B cell (primary cell): Measurements from ENCODE around the gene PC. TPM values are rescaled to one million over a fixed set of nuclear protein-coding genes. Genes with fewer than 3 reads are reported as not detected.

Experiments
- ATAC-seq: fragments of 200-7000 bp; cut with Tn5 transposase; one replicate; pipeline ENCODE4 v1.10.0; 2021; ENCODE audit warnings: low read depth, mild to moderate bottlenecking, moderate number of reproducible peaks, moderate library complexity
- CTCF ChIA-PET: fragments of 350-600 bp; sonication (Branson Sonifier 250); formaldehyde crosslinking; loops from one replicate; lab custom pipeline; 2021; ENCODE audit warnings: antibody characterized with exemption, inconsistent platforms; lab: Charles Lee
- POLR2A ChIA-PET: fragments of 350-600 bp; sonication (Branson Sonifier 250); formaldehyde crosslinking; loops from one replicate; lab custom pipeline; 2021; ENCODE audit warnings: antibody characterized with exemption; lab: Charles Lee
- DNase-seq: peaks from one replicate; pipeline ENCODE4 v3.0.0; 2013
- H2AFZ ChIP-seq: 2 replicates; pipeline ENCODE4 v1.6.1; 2012; ENCODE audit warnings: mild to moderate bottlenecking, low read depth, low read length; ENCODE audit not compliant: insufficient read depth, poor library complexity, severe bottlenecking
- H3K27ac ChIP-seq, 2 donors: 1 replicate in 1 of 2; 2 replicates in 1 of 2; pipeline ENCODE4 v1.5.1; 2012 to 2013; ENCODE audit warnings: low read length in 2 of 2, mild to moderate bottlenecking in 2 of 2, moderate library complexity in 1 of 2
- H3K27me3 ChIP-seq, 4 experiments: fragments of 200-600 bp in 1 of 4; sonication (generic) in 1 of 4; replicated peaks in 1 of 4; 1 replicate in 2 of 4; 2 replicates in 2 of 4; pipeline versions ENCODE4 v1.6.1 to v1.7.0; 2013 to 2016; ENCODE audit warnings: low read length in 3 of 4, mild to moderate bottlenecking in 2 of 4, mixed read lengths in 1 of 4, moderate library complexity in 1 of 4; ENCODE audit not compliant: insufficient read depth in 4 of 4, control insufficient read depth in 3 of 4; ENCODE audit errors: control extremely low read depth in 1 of 4
- H3K36me3 ChIP-seq, 2 experiments: replicated peaks in 1 of 2; 1 replicate in 1 of 2; 2 replicates in 1 of 2; pipeline versions ENCODE4 v1.6.1 to v1.7.1; 2013; ENCODE audit warnings: low read length in 1 of 2; ENCODE audit not compliant: insufficient read depth in 2 of 2, control insufficient read depth in 1 of 2; ENCODE audit errors: control extremely low read depth in 1 of 2, extremely low read depth in 1 of 2
- H3K4me1 ChIP-seq, 2 donors: fragments of 200-600 bp in 1 of 2; sonication (generic) in 1 of 2; 1 replicate in 1 of 2; 2 replicates in 1 of 2; pipeline versions ENCODE4 v1.5.1 to v1.6.1; 2013 to 2017; ENCODE audit warnings: low read length in 2 of 2; ENCODE audit not compliant: control insufficient read depth in 2 of 2, insufficient read depth in 2 of 2
- H3K4me2 ChIP-seq: replicated peaks from 2 replicates; pipeline ENCODE3; 2012; ENCODE audit warnings: mild to moderate bottlenecking, low read depth, low read length; ENCODE audit not compliant: poor library complexity, severe bottlenecking
- H3K4me3 ChIP-seq, 5 experiments: fragments of 200-600 bp in 1 of 5; sonication (generic) in 1 of 5; 1 replicate in 3 of 5; 2 replicates in 2 of 5; pipeline versions ENCODE4 v1.5.1 to v1.7.0; 2011 to 2016; ENCODE audit warnings: low read length in 4 of 5, mild to moderate bottlenecking in 4 of 5, low read depth in 2 of 5, control low read depth in 1 of 5, moderate library complexity in 1 of 5; ENCODE audit not compliant: insufficient read depth in 1 of 5; ENCODE audit errors: control extremely low read depth in 1 of 5, extremely low read depth in 1 of 5
- H3K79me2 ChIP-seq: fragments of 200-600 bp; sonication (generic); one replicate; pipeline ENCODE4 v1.6.0; 2016; ENCODE audit warnings: low read length; ENCODE audit not compliant: control insufficient read depth, insufficient read depth
- H3K9ac ChIP-seq: fragments of 200-600 bp; sonication (generic); 2 replicates; pipeline ENCODE4 v1.6.1; 2017; ENCODE audit warnings: mild to moderate bottlenecking, low read length, moderate library complexity
- H3K9me3 ChIP-seq, 3 donors: one replicate each; pipeline versions ENCODE4 v1.6.1 to v1.7.1; 2013; ENCODE audit warnings: low read length in 2 of 3; ENCODE audit not compliant: control insufficient read depth in 2 of 3, insufficient read depth in 1 of 3; ENCODE audit errors: control extremely low read depth in 1 of 3
- H4K20me1 ChIP-seq: 2 replicates; pipeline ENCODE4 v1.6.0; 2012; ENCODE audit warnings: mild to moderate bottlenecking, low read length; ENCODE audit not compliant: insufficient read depth, control insufficient read depth, poor library complexity, severe bottlenecking
- H3K27ac Mint-ChIP-seq: one replicate; pipeline ENCODE4 v1.8.0; 2021; ENCODE audit warnings: mixed read lengths
- H3K27me3 Mint-ChIP-seq: one replicate; pipeline ENCODE4 v1.8.0; 2021; ENCODE audit warnings: mixed read lengths
- H3K4me1 Mint-ChIP-seq: one replicate; pipeline ENCODE4 v1.8.0; 2021; ENCODE audit warnings: mixed read lengths
- H3K4me3 Mint-ChIP-seq: one replicate; pipeline ENCODE4 v1.8.0; 2021; ENCODE audit warnings: mixed read lengths
- H3K9me3 Mint-ChIP-seq: one replicate; pipeline ENCODE4 v1.8.0; 2022; ENCODE audit warnings: mixed read lengths; ENCODE audit not compliant: insufficient read depth
- EZH2 ChIP-seq: IDR thresholded peaks from 2 replicates; pipeline ENCODE4 v1.6.1; 2012; ENCODE audit warnings: borderline replicate concordance, low read depth, mild to moderate bottlenecking, moderate library complexity, low read length; ENCODE audit not compliant: insufficient read depth, poor library complexity, severe bottlenecking
- WGBS: methylation state at CpG from one replicate; pipeline ENCODE4 v1.1.5; 2013; ENCODE audit warnings: missing lambda C conversion rate; ENCODE audit not compliant: insufficient coverage; 5-methylcytosine and 5-hydroxymethylcytosine counted together
- intact Hi-C: fragments of 100-400 bp; cut with micrococcal nuclease; formaldehyde crosslinking; loops from one replicate; pipeline ENCODE4 v1.10.0; 2022
- polyA plus RNA-seq: library from polyadenylated mRNA; depleted of rRNA; stranded (reverse); fragments of >200 nt; gene quantifications from 2 replicates; pipeline ENCODE4 v1.2.3, GENCODE V29; 2012
- total RNA-seq, 2 donors: library from RNA; stranded (reverse); fragments of 120-200 nt in 1 of 2; gene quantifications; 1 replicate in 1 of 2; 2 replicates in 1 of 2; pipeline versions ENCODE4 v1.2.3 to v1.2.4, GENCODE V29; 2013 to 2022
- TF ChIP-seq, protein P1 (sequence below): fragments of 200-600 bp; IDR thresholded peaks from one replicate; pipeline ENCODE4 v1.8.0; 2022; ENCODE audit warnings: antibody characterized with exemption, mild to moderate bottlenecking

PC gene
- total and polyA plus RNA-seq, 2 donors (not counting 1 experiment from before 2014, with no cell fraction given), result 1.5 to 4.4 TPM

DNA sequence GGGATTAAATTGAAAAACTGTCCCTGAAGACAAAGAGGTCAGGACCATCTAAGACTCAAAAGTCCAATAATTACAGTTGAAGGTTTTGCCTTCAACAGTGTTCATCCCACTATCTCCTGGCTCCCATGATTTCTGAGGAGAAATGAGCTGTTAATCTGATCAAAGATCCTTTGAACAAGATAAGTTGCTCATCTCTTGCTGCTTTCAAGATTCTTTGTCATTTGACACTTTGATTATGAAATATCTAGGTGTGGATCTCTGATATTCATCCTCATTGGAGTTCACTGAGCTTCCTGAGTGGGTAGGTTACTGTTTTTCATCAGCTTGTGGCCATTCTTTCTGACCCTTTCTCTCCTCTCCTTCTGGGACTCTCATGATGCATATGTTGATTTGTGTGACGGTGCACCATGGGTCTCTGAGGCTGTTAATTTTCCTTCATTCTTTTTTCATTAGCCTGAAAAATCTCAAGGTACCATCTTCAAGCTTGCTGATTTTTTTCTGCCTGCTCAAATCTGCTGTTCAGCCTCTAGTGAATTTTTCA, 20.9 kb downstream of the PC start:
- ATAC-seq (no peak), DNase-seq (no peak)
- peaks cover 0 to 3% (median 0%) of the 10 kb centered on the region in 4 experiments for H3K27me3 ChIP-seq
- H3K4me1 ChIP-seq, result no peaks in the 10 kb centered on the region
- no peaks in the 10 kb centered on the region for H3K4me1 Mint-ChIP-seq
- 100% methylated on average over 1 of the region's 1 CpG for WGBS
- H3K79me2 ChIP-seq, result no peaks in the 10 kb centered on the region
- H3K4me3 Mint-ChIP-seq, result no peak overlapping the region
- H3K27me3 Mint-ChIP-seq, result peaks cover 17% of the 10 kb centered on the region
- no peak overlapping the region for H3K9ac ChIP-seq
- no peak overlapping the region for H3K4me2 ChIP-seq
- no peak overlapping the region for H3K27ac Mint-ChIP-seq
- H2AFZ ChIP-seq, result no peak overlapping the region
- H4K20me1 ChIP-seq, result no peaks in the 10 kb centered on the region
- CTCF ChIA-PET, result no interaction called here
- H3K9me3 Mint-ChIP-seq, result peaks cover 5% of the 10 kb centered on the region
- intact Hi-C loops, result no loop called here
- POLR2A ChIA-PET, result no interaction called here
- TF ChIP-seq, protein P1, sequence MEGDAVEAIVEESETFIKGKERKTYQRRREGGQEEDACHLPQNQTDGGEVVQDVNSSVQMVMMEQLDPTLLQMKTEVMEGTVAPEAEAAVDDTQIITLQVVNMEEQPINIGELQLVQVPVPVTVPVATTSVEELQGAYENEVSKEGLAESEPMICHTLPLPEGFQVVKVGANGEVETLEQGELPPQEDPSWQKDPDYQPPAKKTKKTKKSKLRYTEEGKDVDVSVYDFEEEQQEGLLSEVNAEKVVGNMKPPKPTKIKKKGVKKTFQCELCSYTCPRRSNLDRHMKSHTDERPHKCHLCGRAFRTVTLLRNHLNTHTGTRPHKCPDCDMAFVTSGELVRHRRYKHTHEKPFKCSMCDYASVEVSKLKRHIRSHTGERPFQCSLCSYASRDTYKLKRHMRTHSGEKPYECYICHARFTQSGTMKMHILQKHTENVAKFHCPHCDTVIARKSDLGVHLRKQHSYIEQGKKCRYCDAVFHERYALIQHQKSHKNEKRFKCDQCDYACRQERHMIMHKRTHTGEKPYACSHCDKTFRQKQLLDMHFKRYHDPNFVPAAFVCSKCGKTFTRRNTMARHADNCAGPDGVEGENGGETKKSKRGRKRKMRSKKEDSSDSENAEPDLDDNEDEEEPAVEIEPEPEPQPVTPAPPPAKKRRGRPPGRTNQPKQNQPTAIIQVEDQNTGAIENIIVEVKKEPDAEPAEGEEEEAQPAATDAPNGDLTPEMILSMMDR, result no peak
- TF ChIP-seq EZH2, result no peak
- H3K9me3 ChIP-seq, result no peaks in the 10 kb centered on the region
- H3K36me3 ChIP-seq, result no peaks in the 10 kb centered on the region
- no peak overlapping the region for H3K27ac ChIP-seq
- no peak overlapping the region for H3K4me3 ChIP-seq

DNA sequence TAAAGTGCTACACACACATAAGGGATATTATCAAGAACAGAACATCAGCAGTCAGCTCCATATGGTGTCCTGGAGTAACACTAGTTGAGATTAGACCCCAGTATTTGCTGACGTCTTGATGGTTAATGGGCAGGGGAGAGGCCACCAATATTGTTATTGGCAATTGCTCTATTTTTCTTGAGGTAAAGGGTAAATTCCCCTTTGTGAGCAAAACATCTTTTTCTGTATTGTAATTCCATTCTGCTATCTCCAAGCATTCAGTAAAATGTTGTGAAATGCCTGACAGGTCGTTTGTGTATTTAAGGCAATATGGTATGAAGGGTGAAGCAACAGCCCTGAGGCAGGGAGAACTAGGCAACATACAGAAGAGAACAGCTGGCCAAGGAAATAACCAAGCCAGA, 21.9 kb downstream of the PC start:
- intact Hi-C loops, result no loop called here
- H2AFZ ChIP-seq, result no peak overlapping the region
- Mint-ChIP-seq H3K4me3 (no peak overlapping the region), H3K27me3 (peaks cover 17% of the 10 kb centered on the region), H3K27ac (no peak overlapping the region), H3K4me1 (no peaks in the 10 kb centered on the region), H3K9me3 (peaks cover 5% of the 10 kb centered on the region)
- H3K36me3 ChIP-seq, result no peaks in the 10 kb centered on the region
- no peak overlapping the region for H3K9ac ChIP-seq
- ATAC-seq, result no peak
- POLR2A ChIA-PET, result no interaction called here
- CTCF ChIA-PET, result no interaction called here
- no peak for DNase-seq
- no CpG with 5 or more reads among the region's 2 CpGs for WGBS
- H3K79me2 ChIP-seq, result no peaks in the 10 kb centered on the region
- H3K9me3 ChIP-seq, result no peaks in the 10 kb centered on the region
- no peak overlapping the region for H3K4me2 ChIP-seq
- H3K4me3 ChIP-seq, result no peak overlapping the region
- no peaks in the 10 kb centered on the region for H4K20me1 ChIP-seq
- peaks cover 0 to 3% (median 0%) of the 10 kb centered on the region in 4 experiments for H3K27me3 ChIP-seq
- no peak overlapping the region for H3K27ac ChIP-seq
- TF ChIP-seq, protein P1, result no peak
- no peak for TF ChIP-seq EZH2
- H3K4me1 ChIP-seq, result no peaks in the 10 kb centered on the region
